ENCODE results near the gene DGKD. TPM values are rescaled to one million over a fixed set of nuclear protein-coding genes. Genes with fewer than 3 reads are reported as not detected.

The DGKD gene
- total RNA-seq, 2 donors from 2014 or later: 21.5 to 63.1 TPM

DNA sequence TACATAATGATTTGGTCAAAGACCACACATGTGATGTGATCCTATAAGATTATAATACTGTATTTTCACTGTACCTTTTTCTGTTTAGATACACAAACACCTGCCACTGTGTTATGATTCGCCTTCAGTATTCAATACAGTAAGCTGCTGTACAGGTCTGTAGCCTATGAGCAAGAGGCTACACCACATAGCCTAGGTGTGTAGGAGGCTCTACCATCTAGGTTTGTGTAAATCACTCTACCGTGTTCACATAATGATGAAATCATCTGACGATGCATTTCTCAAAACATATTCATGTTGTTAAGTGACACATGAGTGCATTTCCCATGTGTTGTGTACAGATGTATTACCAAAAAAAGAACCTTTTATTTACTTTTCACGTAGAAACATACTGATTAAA lies 137.8 kb downstream of the DGKD start:
- Histone ChIP-seq H3K27me3 (replicated peaks; ENCODE audit: insufficient read depth) (no peaks in the 10 kb centered on the region), H3K4me3 (no peak overlapping the region), H3K36me3 (peaks cover 0 to 8% of the 10 kb centered on the region in 2 donors), H3K4me1 (replicated peaks) (no peaks in the 10 kb centered on the region), H3K27ac (peak overlapping the region in 1 of 2 donors; percentile 10), H3K9me3 (no peaks in the 10 kb centered on the region)
- intact Hi-C loops (cut with DNase I): no loop called here
- 70% methylated on average over 4 of the region's 4 CpGs for WGBS
- DNase-seq (ENCODE audit: low spot score): no peak
- TF ChIP-seq, protein P1, sequence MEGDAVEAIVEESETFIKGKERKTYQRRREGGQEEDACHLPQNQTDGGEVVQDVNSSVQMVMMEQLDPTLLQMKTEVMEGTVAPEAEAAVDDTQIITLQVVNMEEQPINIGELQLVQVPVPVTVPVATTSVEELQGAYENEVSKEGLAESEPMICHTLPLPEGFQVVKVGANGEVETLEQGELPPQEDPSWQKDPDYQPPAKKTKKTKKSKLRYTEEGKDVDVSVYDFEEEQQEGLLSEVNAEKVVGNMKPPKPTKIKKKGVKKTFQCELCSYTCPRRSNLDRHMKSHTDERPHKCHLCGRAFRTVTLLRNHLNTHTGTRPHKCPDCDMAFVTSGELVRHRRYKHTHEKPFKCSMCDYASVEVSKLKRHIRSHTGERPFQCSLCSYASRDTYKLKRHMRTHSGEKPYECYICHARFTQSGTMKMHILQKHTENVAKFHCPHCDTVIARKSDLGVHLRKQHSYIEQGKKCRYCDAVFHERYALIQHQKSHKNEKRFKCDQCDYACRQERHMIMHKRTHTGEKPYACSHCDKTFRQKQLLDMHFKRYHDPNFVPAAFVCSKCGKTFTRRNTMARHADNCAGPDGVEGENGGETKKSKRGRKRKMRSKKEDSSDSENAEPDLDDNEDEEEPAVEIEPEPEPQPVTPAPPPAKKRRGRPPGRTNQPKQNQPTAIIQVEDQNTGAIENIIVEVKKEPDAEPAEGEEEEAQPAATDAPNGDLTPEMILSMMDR (IDR thresholded peaks at IDR 0.05): no peak
- no peak for TF ChIP-seq POLR2A (IDR thresholded peaks at IDR 0.05)
- no peak for TF ChIP-seq POLR2AphosphoS5 (IDR thresholded peaks at IDR 0.05)

DNA sequence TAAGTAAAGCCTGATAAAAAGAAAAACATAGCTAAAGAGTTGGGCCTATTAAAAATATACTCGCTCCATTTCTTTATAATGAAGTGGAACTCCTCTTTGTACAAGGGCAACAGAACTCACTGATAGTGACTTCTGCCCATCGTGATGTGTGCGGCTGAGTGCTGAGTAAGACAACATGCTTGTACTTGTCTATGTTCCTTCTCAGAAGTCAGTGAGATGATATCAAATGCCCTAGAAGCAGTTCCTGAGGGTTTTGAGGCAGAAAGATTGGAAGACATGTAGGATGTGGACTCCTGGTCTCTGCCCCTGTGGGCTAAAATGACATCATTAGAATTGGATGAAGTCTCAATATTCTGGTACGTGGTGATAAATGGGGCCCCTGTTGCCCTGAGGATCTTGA lies 138.5 kb downstream of the DGKD start:
- WGBS: 49% methylated on average over 4 of the region's 4 CpGs
- peak overlapping the region in 1 of 2 donors; percentile 10 for H3K27ac ChIP-seq

GRCh38 chr2:233495503-233496496 lies 141.5 kb downstream of the DGKD start:
- WGBS: 68% methylated on average over 10 of the region's 10 CpGs

More for the DNA sequence above, 138.5 kb downstream of the DGKD start:
- Histone ChIP-seq H3K4me3 (no peak overlapping the region), H3K36me3 (peaks cover 0 to 8% of the 10 kb centered on the region in 2 donors), H3K9me3 (no peaks in the 10 kb centered on the region), H3K27me3 (replicated peaks; ENCODE audit: insufficient read depth) (no peaks in the 10 kb centered on the region), H3K4me1 (replicated peaks) (no peaks in the 10 kb centered on the region)
- intact Hi-C loops (cut with DNase I): no loop called here
- DNase-seq (ENCODE audit: low spot score): peak; percentile 59
- TF ChIP-seq POLR2AphosphoS5 (IDR thresholded peaks at IDR 0.05) (peak; percentile 77), POLR2A (IDR thresholded peaks at IDR 0.05) (no peak)

GRCh38 chr2:233497692-233498091 lies 143.4 kb downstream of the DGKD start:
- intact Hi-C loops (cut with DNase I): no loop called here
- WGBS: 97% methylated on average over 2 of the region's 2 CpGs
- no peak for DNase-seq (ENCODE audit: low spot score)
- H3K4me1 ChIP-seq (replicated peaks): no peaks in the 10 kb centered on the region
- H3K27me3 ChIP-seq (replicated peaks; ENCODE audit: insufficient read depth): no peaks in the 10 kb centered on the region
- no peak overlapping the region for H3K27ac ChIP-seq
- no peaks in the 10 kb centered on the region for H3K36me3 ChIP-seq
- TF ChIP-seq, protein P1 (IDR thresholded peaks at IDR 0.05): no peak
- TF ChIP-seq POLR2A (IDR thresholded peaks at IDR 0.05) (no peak), POLR2AphosphoS5 (IDR thresholded peaks at IDR 0.05) (no peak)
- H3K4me3 ChIP-seq: no peak overlapping the region
- H3K9me3 ChIP-seq: no peaks in the 10 kb centered on the region

More at GRCh38 chr2:233495503-233496496, 141.5 kb downstream of the DGKD start:
- no peaks in the 10 kb centered on the region for H3K9me3 ChIP-seq
- no peaks in the 10 kb centered on the region for H3K27me3 ChIP-seq (replicated peaks; ENCODE audit: insufficient read depth)
- intact Hi-C loops (cut with DNase I): no loop called here
- no peak overlapping the region for H3K27ac ChIP-seq
- no peaks in the 10 kb centered on the region for H3K36me3 ChIP-seq
- no peak for TF ChIP-seq POLR2A (IDR thresholded peaks at IDR 0.05)
- no peak for TF ChIP-seq POLR2AphosphoS5 (IDR thresholded peaks at IDR 0.05)
- TF ChIP-seq, protein P1 (IDR thresholded peaks at IDR 0.05): no peak
- H3K4me3 ChIP-seq: no peak overlapping the region
- DNase-seq (ENCODE audit: low spot score): no peak
- H3K4me1 ChIP-seq (replicated peaks): no peaks in the 10 kb centered on the region

DNA sequence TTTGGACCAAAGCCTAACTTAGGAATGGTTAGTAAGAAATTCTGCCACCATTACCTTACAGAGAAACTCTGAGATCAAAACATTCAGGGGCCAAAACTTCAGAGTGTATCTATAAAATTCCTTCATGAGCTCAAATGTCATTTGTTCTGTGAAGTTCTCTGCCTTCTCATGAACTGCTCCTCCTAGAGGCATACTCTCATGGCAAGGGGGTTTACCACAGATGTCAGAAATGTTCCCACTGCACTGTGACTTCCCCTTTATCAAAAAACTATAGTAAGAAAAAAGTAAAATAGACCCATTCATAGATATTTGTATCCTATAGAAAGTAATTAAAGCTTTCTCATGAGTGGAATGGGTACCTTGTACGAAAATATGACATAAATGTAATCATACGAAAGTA lies 143.8 kb downstream of the DGKD start:
- TF ChIP-seq POLR2AphosphoS5 (IDR thresholded peaks at IDR 0.05): no peak
- TF ChIP-seq, protein P1 (IDR thresholded peaks at IDR 0.05): no peak
- no peak for TF ChIP-seq POLR2A (IDR thresholded peaks at IDR 0.05)
- H3K9me3 ChIP-seq: no peaks in the 10 kb centered on the region
- WGBS: 97% methylated on average over 2 of the region's 2 CpGs
- no peak overlapping the region for H3K27ac ChIP-seq
- no peak overlapping the region for H3K4me3 ChIP-seq
- no peaks in the 10 kb centered on the region for H3K27me3 ChIP-seq (replicated peaks; ENCODE audit: insufficient read depth)
- no peaks in the 10 kb centered on the region for H3K4me1 ChIP-seq (replicated peaks)
- intact Hi-C loops (cut with DNase I): no loop called here
- DNase-seq (ENCODE audit: low spot score): no peak
- no peaks in the 10 kb centered on the region for H3K36me3 ChIP-seq

All from prostate gland (tissue), 2 donors.